ENCODE results near the gene CAV1. TPM values are rescaled to one million over a fixed set of nuclear protein-coding genes. Genes with fewer than 3 reads are reported as not detected.

Gene CAV1
- total RNA-seq, 1 donor from 2014 or later, result 15.8 TPM

DNA sequence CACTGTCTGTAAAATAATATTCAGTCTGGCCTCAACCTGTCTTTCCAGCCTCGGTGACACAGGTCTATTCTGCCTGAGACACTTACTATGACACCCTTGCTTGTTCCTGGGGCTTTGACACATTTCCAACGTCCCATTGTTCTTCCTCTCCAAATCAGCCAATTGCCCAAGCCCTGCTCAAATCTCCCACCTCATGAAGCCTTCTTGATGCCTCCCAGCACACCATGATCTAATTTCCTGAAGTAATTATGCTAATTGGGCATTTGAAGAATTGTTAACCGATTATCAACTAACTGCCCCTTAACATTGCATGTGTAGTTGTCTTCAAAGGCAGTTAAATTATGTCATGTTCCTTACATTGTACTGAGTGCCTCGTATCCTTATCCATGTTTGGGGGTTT is 33.1 kb downstream of the CAV1 start:
- Histone ChIP-seq H3K36me3 (ENCODE audit: control insufficient read depth, insufficient read depth, low read length) (peaks cover 3% of the 10 kb centered on the region), H3K27me3 (ENCODE audit: control insufficient read depth, insufficient read depth, low read length) (no peaks in the 10 kb centered on the region), H3K4me3 (ENCODE audit: low read depth, low read length) (no peak overlapping the region)
- no peak for TF ChIP-seq CTCF (IDR thresholded peaks at IDR 0.05; ENCODE audit: insufficient read depth, low read length, poor library complexity, severe bottlenecking)
- DNase-seq (ENCODE audit: low read depth), result no peak

DNA sequence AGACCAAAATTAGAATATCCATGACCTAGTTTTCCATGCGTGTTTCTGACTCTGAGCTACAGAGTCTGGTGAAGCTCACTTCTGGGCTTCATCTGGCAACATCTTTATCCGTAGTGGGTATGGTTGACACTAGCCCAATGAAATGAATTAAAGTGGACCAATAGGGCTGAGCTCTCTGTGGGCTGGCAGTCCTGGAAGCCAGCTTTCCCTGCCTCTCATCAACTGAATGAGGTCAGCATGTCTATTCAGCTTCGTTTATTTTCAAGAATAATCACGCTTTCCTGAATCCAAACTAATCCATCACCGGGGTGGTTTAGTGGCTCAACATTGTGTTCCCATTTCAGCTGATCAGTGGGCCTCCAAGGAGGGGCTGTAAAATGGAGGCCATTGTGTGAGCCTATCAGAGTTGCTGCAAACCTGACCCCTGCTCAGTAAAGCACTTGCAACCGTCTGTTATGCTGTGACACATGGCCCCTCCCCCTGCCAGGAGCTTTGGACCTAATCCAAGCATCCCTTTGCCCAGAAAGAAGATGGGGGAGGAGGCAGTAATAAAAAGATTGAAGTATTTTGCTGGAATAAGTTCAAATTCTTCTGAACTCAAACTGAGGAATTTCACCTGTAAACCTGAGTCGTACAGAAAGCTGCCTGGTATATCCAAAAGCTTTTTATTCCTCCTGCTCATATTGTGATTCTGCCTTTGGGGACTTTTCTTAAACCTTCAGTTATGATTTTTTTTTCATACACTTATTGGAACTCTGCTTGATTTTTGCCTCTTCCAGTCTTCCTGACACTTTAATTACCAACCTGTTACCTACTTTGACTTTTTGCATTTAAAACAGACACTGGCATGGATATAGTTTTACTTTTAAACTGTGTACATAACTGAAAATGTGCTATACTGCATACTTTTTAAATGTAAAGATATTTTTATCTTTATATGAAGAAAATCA is 35.5 kb downstream of the CAV1 start:
- Histone ChIP-seq H3K4me3 (ENCODE audit: low read depth, low read length) (no peak overlapping the region), H3K36me3 (ENCODE audit: control insufficient read depth, insufficient read depth, low read length) (peaks cover 3% of the 10 kb centered on the region), H3K27me3 (ENCODE audit: control insufficient read depth, insufficient read depth, low read length) (no peaks in the 10 kb centered on the region)
- no peak for DNase-seq (ENCODE audit: low read depth)
- no peak for TF ChIP-seq CTCF (IDR thresholded peaks at IDR 0.05; ENCODE audit: insufficient read depth, low read length, poor library complexity, severe bottlenecking)

DNA sequence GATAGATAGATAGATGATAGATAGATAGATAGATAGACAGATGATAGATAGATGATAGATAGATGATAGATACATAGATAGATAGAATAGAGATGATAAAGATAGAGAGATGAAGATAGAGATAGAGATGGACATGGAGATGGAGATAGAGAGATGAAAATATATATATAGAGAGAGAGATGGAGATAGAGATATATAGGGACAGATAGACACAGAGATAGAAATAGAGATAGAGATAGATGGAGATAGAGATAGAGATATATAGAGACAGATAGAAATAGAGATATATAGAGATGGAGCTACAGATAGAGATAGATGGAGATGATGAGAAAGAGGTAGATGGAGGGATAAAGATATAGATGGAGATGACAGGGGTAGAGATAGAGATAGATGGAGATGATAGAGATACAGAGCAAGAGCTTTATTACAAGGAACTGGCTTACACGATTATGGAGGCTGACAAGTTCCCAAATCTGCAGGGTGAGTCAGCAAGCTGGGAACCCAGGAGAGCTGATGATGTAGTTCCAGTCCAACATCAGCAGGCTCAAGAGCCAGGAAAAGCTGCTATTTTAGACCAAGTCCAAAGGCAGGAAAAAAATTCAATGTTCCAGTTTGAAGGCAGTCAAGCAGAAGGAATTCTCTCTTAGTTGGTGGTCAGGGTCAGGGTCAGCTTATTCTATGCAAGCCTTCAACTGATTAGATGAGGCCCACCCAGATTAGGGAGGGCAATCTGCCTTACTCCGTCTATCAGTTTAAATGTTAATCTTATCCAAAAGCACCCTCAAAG is 37.1 kb downstream of the CAV1 start:
- no peak for DNase-seq (ENCODE audit: low read depth)
- H3K4me3 ChIP-seq (ENCODE audit: low read depth, low read length), result no peak overlapping the region
- peaks cover 3% of the 10 kb centered on the region for H3K36me3 ChIP-seq (ENCODE audit: control insufficient read depth, insufficient read depth, low read length)
- H3K27me3 ChIP-seq (ENCODE audit: control insufficient read depth, insufficient read depth, low read length), result no peaks in the 10 kb centered on the region
- no peak for TF ChIP-seq CTCF (IDR thresholded peaks at IDR 0.05; ENCODE audit: insufficient read depth, low read length, poor library complexity, severe bottlenecking)

DNA sequence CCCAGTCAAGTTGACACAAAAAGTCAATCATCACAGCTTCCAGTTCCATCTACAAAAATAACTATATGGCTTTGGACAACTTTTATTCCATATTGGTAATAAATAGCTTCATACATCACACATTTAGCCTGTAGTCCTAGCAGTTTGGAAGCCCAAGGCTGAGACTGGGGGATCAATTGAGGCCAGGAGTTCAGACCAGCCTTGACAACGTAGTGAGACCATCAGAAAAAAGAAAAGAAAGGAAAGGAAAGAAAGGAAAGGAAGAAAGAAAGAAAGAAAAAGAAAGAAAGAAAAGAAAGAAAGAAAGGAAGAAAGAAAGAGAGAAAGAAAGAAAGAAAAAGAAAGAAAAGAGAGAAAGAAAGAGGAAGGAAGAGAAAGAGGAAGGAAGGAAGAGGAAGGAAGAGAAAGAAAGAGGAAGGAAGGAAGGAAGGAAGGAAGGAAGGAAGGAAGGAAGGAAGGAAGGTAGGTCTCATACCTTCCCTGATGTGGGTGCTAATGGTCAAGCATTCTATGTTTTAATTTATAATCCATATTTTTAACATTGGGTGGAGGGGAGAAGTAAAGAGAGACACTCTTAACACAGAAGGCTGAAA is 37.8 kb downstream of the CAV1 start:
- no peak for TF ChIP-seq CTCF (IDR thresholded peaks at IDR 0.05; ENCODE audit: insufficient read depth, low read length, poor library complexity, severe bottlenecking)
- no peak for DNase-seq (ENCODE audit: low read depth)
- H3K27me3 ChIP-seq (ENCODE audit: control insufficient read depth, insufficient read depth, low read length), result no peaks in the 10 kb centered on the region
- peaks cover 3% of the 10 kb centered on the region for H3K36me3 ChIP-seq (ENCODE audit: control insufficient read depth, insufficient read depth, low read length)
- H3K4me3 ChIP-seq (ENCODE audit: low read depth, low read length), result no peak overlapping the region

DNA sequence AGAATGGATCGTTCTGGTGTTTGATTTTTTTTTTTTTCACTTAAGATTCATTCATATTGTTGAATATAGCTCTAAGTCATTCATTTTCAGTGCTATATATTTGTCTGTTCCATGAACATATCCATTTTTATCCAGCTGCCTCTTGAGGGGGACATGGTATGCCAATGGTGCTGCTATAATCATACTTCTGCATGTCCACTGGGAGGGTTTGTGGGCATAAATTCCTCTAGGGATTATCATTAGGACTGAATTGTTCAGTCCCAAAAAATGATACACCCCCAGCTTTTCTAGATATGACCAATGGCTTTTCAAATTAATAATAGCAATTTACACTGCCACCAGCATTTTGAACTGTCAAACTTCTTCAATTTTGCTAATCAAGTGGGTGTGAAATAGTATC is 41.1 kb downstream of the CAV1 start:
- H3K4me3 ChIP-seq (ENCODE audit: low read depth, low read length), result no peak overlapping the region
- no peaks in the 10 kb centered on the region for H3K36me3 ChIP-seq (ENCODE audit: control insufficient read depth, insufficient read depth, low read length)
- DNase-seq (ENCODE audit: low read depth), result no peak
- TF ChIP-seq CTCF (IDR thresholded peaks at IDR 0.05; ENCODE audit: insufficient read depth, low read length, poor library complexity, severe bottlenecking), result no peak
- no peaks in the 10 kb centered on the region for H3K27me3 ChIP-seq (ENCODE audit: control insufficient read depth, insufficient read depth, low read length)

Measured in kidney epithelial cell (primary cell).